Nephron progenitor cell (in vitro differentiated cells): Measurements from ENCODE around the gene GPAT2.
"Not testable (repeated sequence)": the region's sequence is repeated elsewhere in the genome, so short reads cannot be mapped to it uniquely, and the experiment has no call there.

Experiments used
- DNase-seq: peaks from one replicate; pipeline ENCODE4 v3.0.0; 2021
- H3K27ac Mint-ChIP-seq: 2 replicates; pipeline ENCODE4 v1.8.0; 2021; ENCODE audit warnings: mild to moderate bottlenecking, moderate library complexity, mixed read lengths
- H3K27me3 Mint-ChIP-seq: 2 replicates; pipeline ENCODE4 v1.8.0; 2021; ENCODE audit warnings: mild to moderate bottlenecking, low read depth, mixed read lengths; ENCODE audit not compliant: poor library complexity
- H3K36me3 Mint-ChIP-seq: 2 replicates; pipeline ENCODE4 v1.8.0; 2021; ENCODE audit warnings: low read depth, mixed read lengths
- H3K4me1 Mint-ChIP-seq: 2 replicates; pipeline ENCODE4 v1.8.0; 2021; ENCODE audit warnings: mixed read lengths
- H3K4me3 Mint-ChIP-seq: 2 replicates; pipeline ENCODE4 v1.8.0; 2021; ENCODE audit warnings: mild to moderate bottlenecking, moderate library complexity, mixed read lengths
- H3K9me3 Mint-ChIP-seq: 2 replicates; pipeline ENCODE4 v1.8.0; 2021; ENCODE audit warnings: mild to moderate bottlenecking, moderate library complexity, mixed read lengths
- TF ChIP-seq, protein P1 (sequence below): fragments of 200-600 bp; sonication (generic); IDR thresholded peaks from 2 replicates; pipeline ENCODE4 v1.5.0; 2021; ENCODE audit warnings: antibody characterized with exemption

GPAT2 gene, protein sequence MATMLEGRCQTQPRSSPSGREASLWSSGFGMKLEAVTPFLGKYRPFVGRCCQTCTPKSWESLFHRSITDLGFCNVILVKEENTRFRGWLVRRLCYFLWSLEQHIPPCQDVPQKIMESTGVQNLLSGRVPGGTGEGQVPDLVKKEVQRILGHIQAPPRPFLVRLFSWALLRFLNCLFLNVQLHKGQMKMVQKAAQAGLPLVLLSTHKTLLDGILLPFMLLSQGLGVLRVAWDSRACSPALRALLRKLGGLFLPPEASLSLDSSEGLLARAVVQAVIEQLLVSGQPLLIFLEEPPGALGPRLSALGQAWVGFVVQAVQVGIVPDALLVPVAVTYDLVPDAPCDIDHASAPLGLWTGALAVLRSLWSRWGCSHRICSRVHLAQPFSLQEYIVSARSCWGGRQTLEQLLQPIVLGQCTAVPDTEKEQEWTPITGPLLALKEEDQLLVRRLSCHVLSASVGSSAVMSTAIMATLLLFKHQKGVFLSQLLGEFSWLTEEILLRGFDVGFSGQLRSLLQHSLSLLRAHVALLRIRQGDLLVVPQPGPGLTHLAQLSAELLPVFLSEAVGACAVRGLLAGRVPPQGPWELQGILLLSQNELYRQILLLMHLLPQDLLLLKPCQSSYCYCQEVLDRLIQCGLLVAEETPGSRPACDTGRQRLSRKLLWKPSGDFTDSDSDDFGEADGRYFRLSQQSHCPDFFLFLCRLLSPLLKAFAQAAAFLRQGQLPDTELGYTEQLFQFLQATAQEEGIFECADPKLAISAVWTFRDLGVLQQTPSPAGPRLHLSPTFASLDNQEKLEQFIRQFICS

DNA sequence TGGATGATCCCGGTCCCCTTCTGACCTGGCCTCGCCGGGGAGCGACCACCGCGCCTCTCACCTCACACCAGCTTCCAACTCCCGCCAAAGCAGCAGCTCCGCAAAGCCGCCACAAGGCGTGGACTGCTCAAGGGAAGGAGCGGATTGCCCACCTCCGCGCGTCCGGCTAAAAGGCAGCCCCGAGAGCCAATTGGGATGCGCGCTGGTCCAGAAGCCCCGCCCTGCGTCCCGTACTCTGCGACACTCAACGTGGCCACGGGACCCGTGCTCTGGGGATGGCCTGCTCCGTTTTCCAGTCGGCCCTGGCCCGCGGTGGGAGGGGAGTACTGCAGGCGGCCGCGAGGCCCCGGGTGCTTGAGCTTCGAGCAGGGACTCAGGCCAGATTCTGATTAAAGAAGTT lies at the start of gene GPAT2:
Gene GPAT2 (minus strand): TSS at position 125 of the 400 bp plus-strand sequence. CDS start 2,557 bp downstream, outside the sequence.
- not testable (repeated sequence) for DNase-seq, H3K36me3 Mint-ChIP-seq, H3K9me3 Mint-ChIP-seq, H3K4me1 Mint-ChIP-seq, H3K4me3 Mint-ChIP-seq, H3K27me3 Mint-ChIP-seq, H3K27ac Mint-ChIP-seq

DNA sequence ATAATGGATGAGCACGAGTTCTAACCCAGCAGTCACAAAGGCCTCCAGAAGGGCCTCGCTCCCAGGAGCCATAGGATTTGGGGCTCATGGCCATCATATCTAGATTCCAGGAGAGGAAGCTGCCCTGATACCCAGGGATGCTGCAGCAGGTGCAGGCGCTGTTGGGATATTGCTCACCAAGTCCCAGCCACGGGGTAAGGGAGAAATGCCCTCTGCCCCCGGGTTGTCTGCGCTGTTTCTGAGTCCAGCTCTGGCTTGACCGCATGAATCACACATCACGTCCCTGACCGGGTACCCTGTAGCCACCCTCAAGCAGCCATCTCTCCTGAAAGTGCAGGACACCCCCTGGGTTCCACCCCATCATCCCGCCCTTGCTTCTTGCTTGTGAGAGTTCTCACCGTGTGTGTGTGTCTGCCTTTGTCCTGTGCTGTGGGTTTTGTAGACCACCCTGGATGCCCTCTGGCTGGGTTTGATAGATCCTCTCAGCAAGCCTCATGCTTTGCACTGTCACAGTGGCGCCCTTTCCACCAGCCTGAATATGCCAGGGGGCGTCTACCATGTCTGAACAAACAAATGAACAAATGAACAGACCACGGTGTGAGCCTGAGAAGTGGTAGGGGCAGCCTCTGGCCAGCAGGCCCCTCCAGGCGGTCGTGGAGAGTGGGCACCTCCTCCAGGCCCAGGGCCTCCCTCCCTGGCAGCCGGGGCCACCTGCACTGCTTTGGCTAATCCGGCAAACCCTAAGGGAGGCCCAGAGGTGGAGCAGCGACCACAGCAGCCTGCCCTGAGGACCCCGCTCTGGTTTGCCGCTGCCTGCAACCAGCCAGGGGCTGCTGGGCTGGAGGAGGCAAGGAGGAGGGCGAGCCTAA lies 49.5 kb upstream of the GPAT2 start:
- Mint-ChIP-seq H3K27ac (no peak overlapping the region), H3K36me3 (no peaks in the 10 kb centered on the region), H3K9me3 (peaks cover 12% of the 10 kb centered on the region), H3K4me3 (no peak overlapping the region), H3K4me1 (peaks cover 19% of the 10 kb centered on the region), H3K27me3 (peaks cover 14% of the 10 kb centered on the region)
- DNase-seq: no peak
- TF ChIP-seq, protein P1, sequence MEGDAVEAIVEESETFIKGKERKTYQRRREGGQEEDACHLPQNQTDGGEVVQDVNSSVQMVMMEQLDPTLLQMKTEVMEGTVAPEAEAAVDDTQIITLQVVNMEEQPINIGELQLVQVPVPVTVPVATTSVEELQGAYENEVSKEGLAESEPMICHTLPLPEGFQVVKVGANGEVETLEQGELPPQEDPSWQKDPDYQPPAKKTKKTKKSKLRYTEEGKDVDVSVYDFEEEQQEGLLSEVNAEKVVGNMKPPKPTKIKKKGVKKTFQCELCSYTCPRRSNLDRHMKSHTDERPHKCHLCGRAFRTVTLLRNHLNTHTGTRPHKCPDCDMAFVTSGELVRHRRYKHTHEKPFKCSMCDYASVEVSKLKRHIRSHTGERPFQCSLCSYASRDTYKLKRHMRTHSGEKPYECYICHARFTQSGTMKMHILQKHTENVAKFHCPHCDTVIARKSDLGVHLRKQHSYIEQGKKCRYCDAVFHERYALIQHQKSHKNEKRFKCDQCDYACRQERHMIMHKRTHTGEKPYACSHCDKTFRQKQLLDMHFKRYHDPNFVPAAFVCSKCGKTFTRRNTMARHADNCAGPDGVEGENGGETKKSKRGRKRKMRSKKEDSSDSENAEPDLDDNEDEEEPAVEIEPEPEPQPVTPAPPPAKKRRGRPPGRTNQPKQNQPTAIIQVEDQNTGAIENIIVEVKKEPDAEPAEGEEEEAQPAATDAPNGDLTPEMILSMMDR: no peak

DNA sequence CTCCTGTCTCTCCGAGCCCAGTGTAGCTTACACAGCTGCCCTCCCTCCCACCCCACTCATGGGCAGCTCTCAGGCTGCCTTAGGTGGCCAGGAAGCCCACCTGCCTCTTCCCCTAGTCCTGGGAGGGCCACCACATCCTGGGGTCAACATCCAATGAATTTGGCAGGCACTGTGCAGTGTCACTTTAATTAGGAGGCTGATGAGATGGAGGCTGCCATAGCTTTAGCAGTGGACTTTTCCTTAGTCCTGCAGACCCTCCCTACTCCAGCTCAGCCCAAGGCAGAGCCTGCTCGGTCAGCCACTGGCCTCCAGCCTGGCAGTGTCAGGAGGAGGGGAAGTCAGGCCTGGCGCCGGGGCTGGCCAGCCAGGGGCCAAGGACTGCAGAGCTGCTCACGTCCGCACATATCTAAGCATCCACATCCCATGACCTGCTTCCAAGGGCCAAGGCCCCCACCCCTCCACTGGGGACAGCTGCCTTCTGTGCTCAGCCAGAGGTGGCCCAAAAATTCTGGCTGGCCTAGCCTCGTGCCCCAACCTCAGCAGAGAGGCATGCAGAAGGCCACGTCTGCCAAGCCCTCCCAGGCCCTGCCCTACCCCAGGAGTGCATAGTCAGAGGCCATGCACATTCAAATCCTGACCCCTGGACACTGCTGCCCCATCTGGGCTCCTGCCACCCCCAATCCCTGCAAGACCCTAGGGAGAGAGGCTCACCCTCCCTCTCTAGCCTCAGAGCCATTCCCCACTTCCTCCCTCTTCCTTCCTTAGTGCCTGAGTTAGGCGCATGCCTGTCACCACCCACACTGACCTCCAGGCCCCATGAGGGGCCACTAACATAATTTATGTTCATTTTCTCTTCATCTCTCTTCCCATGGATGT lies 48.6 kb upstream of the GPAT2 start:
- H3K36me3 Mint-ChIP-seq: no peaks in the 10 kb centered on the region
- TF ChIP-seq, protein P1: no peak
- H3K27me3 Mint-ChIP-seq: peaks cover 14% of the 10 kb centered on the region
- no peak overlapping the region for H3K27ac Mint-ChIP-seq
- DNase-seq: no peak
- H3K9me3 Mint-ChIP-seq: peaks cover 17% of the 10 kb centered on the region
- H3K4me3 Mint-ChIP-seq: no peak overlapping the region
- H3K4me1 Mint-ChIP-seq: peaks cover 18% of the 10 kb centered on the region

DNA sequence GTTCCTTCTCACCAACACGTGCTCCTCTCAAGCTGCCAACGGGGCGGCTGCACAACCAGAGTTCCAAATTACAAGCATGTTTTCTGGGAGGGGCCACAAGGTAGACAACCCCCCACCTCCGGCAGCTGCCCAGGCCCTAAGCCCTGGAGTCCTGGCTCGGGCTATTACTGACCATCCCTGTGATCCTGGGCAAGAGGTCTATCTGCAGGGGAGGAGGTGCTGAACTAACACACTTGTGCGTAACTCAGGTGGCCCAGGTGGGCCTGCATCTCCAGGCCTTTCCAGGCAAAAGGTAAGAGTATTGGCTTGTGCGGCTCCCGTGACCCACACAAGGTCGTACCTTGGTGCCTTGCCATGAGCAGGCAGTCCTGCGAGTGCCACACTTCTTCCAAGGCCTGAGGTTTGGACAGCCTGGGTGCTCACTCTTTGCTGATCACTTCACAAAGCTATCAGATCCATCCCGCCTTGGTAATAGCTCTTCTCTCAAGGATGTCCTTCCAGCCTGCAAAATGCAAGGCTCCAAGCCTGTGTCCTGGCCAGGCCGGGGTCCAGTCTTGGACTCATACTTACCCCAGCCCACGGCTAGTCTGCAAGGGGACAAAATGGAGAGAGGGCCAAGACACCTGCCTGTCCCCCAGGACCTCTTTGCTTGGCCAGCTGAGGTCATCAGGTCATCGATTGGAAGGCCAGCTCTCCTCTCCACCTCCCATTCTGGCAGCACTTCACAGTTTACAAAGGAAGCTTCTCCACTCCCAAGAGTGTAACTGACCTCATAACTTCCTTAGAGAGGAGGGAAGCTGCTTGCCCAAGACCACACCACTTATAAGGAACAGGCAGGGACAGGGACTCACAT lies 47.7 kb upstream of the GPAT2 start:
- TF ChIP-seq, protein P1: no peak
- Mint-ChIP-seq H3K4me3 (no peak overlapping the region), H3K27me3 (peaks cover 20% of the 10 kb centered on the region), H3K4me1 (peaks cover 18% of the 10 kb centered on the region), H3K36me3 (no peaks in the 10 kb centered on the region), H3K9me3 (peaks cover 26% of the 10 kb centered on the region), H3K27ac (no peak overlapping the region)
- DNase-seq: no peak

DNA sequence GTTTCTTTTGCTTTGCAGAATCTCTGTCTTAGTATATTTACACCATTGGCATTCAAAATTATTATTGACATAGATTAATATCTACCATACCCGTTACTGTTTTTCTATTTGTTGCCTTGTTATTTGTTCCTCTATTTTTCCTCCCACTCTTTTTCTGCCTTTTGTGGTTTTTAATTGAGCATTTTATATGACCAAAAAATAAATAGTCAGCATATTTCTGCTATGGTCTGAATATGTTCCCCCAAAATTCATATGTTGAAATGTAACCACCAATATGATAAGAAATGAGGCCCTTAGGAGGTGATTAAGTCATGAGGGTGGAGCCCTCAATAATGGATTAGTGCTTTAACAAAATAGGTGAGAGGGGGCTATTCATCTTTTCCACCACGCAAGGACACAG lies 46.3 kb upstream of the GPAT2 start:
- H3K27ac Mint-ChIP-seq: no peak overlapping the region
- H3K27me3 Mint-ChIP-seq: peaks cover 22% of the 10 kb centered on the region
- H3K4me3 Mint-ChIP-seq: no peak overlapping the region
- no peak for DNase-seq
- H3K9me3 Mint-ChIP-seq: peaks cover 33% of the 10 kb centered on the region
- TF ChIP-seq, protein P1: no peak
- peaks cover 18% of the 10 kb centered on the region for H3K4me1 Mint-ChIP-seq
- H3K36me3 Mint-ChIP-seq: peaks cover 2% of the 10 kb centered on the region
